HG02763 (cell line): ENCODE measurements around the gene CCDC158.
"Not testable (repeated sequence)": the region's sequence is repeated elsewhere in the genome, so short reads cannot be mapped to it uniquely, and the experiment has no call there.

Experiments
- ATAC-seq: cut with Tn5 transposase; IDR thresholded peaks from one replicate; pipeline ENCODE4 v1.9.1; 2021; ENCODE audit warnings: mild to moderate bottlenecking, moderate library complexity; ENCODE audit not compliant: unreplicated experiment

The CCDC158 gene

GRCh38 chr4:76420762-76421581 lies at the start of gene CCDC158:
CCDC158 (minus strand) TSS chr4:76421141; CDS start chr4:76403207, 17,934 bp downstream.
- ATAC-seq = no peak

GRCh38 chr4:76470532-76470931 lies 49.6 kb upstream of the CCDC158 start:
- no peak for ATAC-seq

GRCh38 chr4:76470064-76470463 lies 49.1 kb upstream of the CCDC158 start:
- no peak for ATAC-seq

- no peak for ATAC-seq
These were observed 42.6 kb upstream of the CCDC158 start for GRCh38 chr4:76463568-76463967.

- ATAC-seq = no peak
These were observed 38.4 kb upstream of the CCDC158 start for GRCh38 chr4:76459291-76459723.

- ATAC-seq = no peak
These were observed 37.9 kb upstream of the CCDC158 start for GRCh38 chr4:76458825-76459224.

GRCh38 chr4:76458297-76458696 lies 37.4 kb upstream of the CCDC158 start:
- ATAC-seq = no peak

GRCh38 chr4:76457885-76458284 lies 36.9 kb upstream of the CCDC158 start:
- no peak for ATAC-seq

GRCh38 chr4:76454073-76454472 lies 33.1 kb upstream of the CCDC158 start:
- not testable (repeated sequence) for ATAC-seq

GRCh38 chr4:76453232-76453631 lies 32.3 kb upstream of the CCDC158 start:
- no peak for ATAC-seq

GRCh38 chr4:76449833-76450232 lies 28.9 kb upstream of the CCDC158 start:
- ATAC-seq = no peak

- ATAC-seq = no peak
These were observed 28.4 kb upstream of the CCDC158 start for GRCh38 chr4:76449362-76449767.

- no peak for ATAC-seq
These were observed 27.3 kb upstream of the CCDC158 start for GRCh38 chr4:76448211-76448610.

- ATAC-seq = no peak
These were observed 26.5 kb upstream of the CCDC158 start for GRCh38 chr4:76447393-76447851.

GRCh38 chr4:76445911-76446310 lies 25.0 kb upstream of the CCDC158 start:
- ATAC-seq = no peak

- no peak for ATAC-seq
These were observed 22.4 kb upstream of the CCDC158 start for GRCh38 chr4:76443376-76443775.

- no peak for ATAC-seq
These were observed 21.9 kb upstream of the CCDC158 start for GRCh38 chr4:76442807-76443206.

- no peak for ATAC-seq
These were observed 20.9 kb upstream of the CCDC158 start for GRCh38 chr4:76441881-76442280.

- ATAC-seq = no peak
These were observed 18.6 kb upstream of the CCDC158 start for GRCh38 chr4:76439491-76439890.

GRCh38 chr4:76435528-76436319 lies 14.8 kb upstream of the CCDC158 start:
- ATAC-seq = no peak

GRCh38 chr4:76434901-76435527 lies 14.1 kb upstream of the CCDC158 start, which contains the start of gene SHROOM3:
SHROOM3 (plus strand) TSS chr4:76435229; CDS start chr4:76436053, 824 bp downstream.
- ATAC-seq = no peak
